Measurements from ENCODE around the gene OR2T29.
"Not testable (repeated sequence)": the region's sequence is repeated elsewhere in the genome, so short reads cannot be mapped to it uniquely, and the experiment has no call there.

OR2T29 gene, protein sequence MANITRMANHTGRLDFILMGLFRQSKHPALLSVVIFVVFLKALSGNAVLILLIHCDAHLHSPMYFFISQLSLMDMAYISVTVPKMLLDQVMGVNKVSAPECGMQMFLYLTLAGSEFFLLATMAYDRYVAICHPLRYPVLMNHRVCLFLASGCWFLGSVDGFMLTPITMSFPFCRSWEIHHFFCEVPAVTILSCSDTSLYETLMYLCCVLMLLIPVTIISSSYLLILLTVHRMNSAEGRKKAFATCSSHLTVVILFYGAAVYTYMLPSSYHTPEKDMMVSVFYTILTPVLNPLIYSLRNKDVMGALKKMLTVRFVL

GRCh38 chr1:248562672-248563071 lies at the start of gene OR2T29:
TSS of gene OR2T29 (minus strand) at chr1:248562772. CDS start at chr1:248559491, 3,281 bp downstream.
- not testable (repeated sequence) for FAIRE-seq

GRCh38 chr1:248611883-248612414 lies 49.4 kb upstream of the OR2T29 start:
- FAIRE-seq: no peak

DNA sequence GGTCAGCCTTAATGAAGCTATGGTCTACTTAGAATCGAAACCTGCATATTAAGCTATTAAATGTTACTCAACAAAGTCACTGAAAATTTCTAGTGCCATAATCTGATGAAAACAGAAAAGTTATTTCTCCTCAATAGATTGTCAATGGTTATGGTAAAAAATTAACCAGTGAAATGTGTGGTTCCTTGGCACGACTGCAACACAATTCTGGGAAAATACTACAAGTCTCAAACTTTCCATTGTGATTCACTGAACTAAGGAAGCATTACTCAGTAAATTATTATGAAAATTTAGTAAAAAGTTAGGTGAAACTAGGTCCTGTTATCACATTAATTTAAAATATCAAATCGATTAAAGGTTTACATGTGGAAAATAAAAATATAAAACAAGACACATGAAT lies 47.7 kb upstream of the OR2T29 start:
- no peak for FAIRE-seq

GRCh38 chr1:248599396-248599795 lies 36.8 kb upstream of the OR2T29 start:
- FAIRE-seq: no peak

DNA sequence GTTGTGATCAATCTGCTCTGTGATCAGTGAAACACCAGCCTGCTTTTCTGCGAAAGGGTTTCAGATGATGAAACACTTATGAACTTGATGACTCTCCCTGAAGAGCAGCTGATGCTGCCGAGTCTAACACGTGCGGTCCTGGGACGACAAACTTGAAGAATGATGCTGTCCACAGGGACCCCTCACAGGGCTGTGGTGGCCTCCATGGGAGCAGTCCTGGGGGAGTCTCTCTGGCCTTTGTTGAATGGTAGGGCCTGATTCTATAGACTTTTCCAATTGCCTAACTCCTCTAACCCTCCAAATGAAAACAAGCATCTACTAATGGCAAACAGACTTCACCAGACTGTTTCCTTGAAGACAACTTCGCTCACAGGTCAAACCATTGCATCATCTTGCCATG lies 35.0 kb upstream of the OR2T29 start, which contains the start of gene OR2T10:
Gene OR2T10, minus strand, starts transcription at position 112 of the 400 bp plus-strand sequence. CDS start 3,932 bp downstream, outside the sequence.
- no peak for FAIRE-seq

GRCh38 chr1:248596615-248597014 lies 34.0 kb upstream of the OR2T29 start:
- no peak for FAIRE-seq

DNA sequence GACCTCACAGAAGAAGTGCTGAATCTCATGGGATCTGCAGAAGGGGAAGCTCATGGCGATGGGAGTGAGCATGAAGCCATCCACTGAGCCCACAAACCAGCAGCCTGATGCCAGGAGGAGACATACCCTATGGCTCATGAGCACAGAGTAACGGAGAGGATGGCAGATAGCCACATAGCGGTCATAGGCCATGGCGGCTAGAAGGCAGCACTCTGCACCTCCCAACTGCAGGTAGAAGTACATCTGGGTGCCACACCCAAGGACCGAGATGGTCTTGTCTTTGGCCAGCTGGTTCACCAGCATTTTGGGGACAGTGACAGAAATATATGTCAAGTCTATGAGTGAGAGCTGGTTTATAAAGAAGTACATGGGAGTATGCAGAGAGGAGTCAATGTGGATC lies 30.7 kb upstream of the OR2T29 start:
- no peak for FAIRE-seq

DNA sequence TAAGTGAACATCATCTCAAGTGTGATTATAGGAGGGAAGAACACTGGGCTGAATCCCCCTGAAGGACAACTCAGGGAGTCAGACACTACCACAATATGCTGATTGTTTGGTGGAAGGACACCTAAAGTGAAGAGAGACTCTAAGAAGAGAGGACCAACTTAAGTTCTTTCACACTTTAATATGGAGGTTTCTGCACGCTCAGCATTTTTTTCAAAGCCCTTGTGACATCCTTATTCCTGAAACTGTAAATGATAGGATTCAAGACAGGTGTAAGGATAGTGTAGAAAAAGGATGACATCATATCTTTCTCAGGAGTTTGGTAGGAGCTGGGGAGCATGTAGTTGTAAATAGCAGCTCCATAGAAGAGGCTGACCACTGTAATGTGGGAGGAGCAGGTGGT lies 30.1 kb upstream of the OR2T29 start:
- no peak for FAIRE-seq

GRCh38 chr1:248590055-248590454 lies 27.5 kb upstream of the OR2T29 start:
- no peak for FAIRE-seq

DNA sequence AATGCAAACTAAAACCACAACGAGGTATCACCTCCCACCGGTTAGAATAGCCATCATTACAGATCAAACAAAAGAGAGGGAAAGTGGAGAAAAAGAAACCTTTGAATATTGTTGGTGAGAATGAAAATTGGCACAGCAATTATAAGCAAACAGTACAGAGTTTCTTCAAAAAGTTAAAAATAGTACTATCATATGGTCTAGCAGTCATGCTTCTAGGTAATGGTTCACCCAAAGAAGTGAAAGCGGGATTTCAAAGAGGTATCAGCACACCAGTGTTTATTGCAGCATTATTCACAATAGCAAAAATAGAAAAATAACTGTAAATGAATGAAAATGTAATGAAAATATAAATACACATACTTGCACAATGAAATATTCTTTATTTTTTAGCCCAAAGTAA lies 26.8 kb upstream of the OR2T29 start:
- no peak for FAIRE-seq

DNA sequence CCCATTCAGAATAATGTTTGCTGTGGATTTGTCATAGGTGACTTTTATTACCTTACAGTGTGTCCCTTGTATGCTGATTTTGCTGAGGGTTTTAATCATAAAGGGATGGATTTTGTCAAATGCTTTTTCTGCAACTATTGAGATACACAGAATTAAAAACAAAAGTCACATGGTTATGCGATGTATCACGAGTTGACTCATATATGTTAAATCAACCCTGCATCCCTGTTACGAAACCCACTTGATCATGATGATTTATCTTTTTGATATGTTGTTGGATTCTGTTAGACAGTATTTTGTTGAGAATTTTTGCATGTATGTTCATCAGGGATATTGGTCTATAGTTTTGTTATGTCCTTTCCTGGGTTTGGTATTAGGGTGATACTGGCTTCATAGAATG lies 22.7 kb upstream of the OR2T29 start:
- no peak for FAIRE-seq

DNA sequence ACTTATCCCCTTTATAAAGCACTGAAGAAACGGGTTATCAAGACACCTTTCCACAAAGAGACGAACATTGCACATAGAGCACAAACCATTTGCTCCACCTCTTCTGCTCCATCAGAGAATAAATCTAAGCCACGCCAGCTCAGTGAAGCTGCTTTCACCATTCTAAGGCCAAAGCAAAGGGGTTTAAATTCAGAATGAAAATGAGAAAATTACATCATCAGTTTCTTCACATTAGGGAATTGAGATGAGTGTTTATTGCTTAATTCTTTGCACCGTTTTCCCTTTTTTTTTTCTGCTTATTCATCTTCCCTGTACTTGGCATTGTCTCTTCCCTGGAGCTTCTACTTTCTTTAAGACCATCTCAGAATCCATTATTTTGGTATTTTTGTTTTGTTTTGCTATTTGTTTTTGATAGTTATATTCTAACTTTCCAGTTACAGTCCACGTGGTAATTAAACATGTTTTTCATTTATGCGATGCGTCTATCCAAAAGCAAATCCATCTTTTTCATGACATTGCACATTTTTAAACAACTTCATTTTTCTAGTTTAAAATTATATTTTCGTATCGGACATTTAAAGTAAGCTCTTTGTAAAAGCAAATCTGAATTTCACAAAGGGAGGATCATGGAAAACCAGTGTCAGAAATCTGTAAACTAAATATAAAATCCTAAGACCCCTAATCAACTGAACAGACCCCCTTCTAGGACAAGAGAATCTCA lies 13.8 kb upstream of the OR2T29 start:
- FAIRE-seq: no peak

- FAIRE-seq: not testable (repeated sequence)
Measured at GRCh38 chr1:248574657-248575056, 12.1 kb upstream of the OR2T29 start, which contains the start of gene OR2T34. TSS of gene OR2T34 (minus strand) at chr1:248574757. CDS start at chr1:248574757, 0 bp downstream.

DNA sequence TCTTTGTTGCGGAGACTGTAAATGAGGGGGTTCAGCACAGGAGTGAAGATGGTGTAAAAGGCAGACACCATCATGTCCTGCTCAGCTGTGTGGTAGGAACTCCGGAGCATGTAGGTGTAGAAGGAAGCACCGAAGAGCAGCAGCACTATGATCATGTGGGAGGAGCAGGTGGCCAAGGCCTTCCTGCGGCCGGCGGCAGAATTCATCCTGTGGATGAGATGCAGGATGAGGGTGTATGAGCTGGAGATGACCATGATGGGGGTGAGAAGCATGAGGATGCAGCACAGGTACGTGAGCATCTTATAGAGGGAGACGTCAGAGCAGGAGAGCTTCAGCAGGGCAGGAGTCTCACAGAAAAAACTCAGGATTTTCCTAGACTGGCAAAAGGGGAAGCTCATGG lies 11.3 kb upstream of the OR2T29 start:
- not testable (repeated sequence) for FAIRE-seq

DNA sequence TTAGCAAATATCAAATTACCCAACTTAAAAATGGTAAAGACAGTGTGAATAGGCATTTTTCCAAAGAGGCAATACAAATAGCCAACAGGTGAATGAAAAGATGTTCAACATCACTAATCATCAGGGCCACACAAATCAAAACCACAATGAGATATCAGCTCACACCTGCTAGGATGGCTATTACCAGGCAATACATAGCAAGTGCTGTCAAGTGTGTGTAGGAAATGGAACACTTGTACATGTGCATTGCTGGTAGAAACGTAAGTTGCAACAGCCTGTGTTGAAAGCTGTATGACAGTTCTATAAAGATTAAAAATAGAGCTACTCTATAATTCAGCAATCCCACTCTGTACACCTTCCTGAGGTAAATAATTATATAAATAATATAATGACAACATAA lies 9.5 kb upstream of the OR2T29 start:
- FAIRE-seq: not testable (repeated sequence)

DNA sequence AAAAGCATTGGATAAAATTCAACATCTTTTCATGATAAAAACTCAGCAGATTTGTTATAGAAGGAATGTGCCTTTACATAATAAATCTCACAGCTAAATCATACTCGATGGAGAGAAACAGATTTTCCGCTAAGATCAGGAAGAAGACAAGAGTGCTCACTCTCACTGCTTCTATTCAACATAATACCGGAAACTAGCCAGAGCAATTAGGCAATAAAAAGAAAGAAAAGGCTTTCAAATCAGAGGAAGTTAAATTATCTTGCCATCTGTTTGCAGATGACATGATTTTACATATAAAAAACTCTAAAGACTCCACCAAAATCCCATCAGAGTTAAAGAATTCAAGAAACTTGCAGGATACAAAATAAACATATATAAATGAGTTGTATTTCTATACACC lies 8.2 kb upstream of the OR2T29 start:
- FAIRE-seq: not testable (repeated sequence)

- FAIRE-seq: peak; percentile 24
Measured at GRCh38 chr1:248569049-248569448, 6.5 kb upstream of the OR2T29 start.

DNA sequence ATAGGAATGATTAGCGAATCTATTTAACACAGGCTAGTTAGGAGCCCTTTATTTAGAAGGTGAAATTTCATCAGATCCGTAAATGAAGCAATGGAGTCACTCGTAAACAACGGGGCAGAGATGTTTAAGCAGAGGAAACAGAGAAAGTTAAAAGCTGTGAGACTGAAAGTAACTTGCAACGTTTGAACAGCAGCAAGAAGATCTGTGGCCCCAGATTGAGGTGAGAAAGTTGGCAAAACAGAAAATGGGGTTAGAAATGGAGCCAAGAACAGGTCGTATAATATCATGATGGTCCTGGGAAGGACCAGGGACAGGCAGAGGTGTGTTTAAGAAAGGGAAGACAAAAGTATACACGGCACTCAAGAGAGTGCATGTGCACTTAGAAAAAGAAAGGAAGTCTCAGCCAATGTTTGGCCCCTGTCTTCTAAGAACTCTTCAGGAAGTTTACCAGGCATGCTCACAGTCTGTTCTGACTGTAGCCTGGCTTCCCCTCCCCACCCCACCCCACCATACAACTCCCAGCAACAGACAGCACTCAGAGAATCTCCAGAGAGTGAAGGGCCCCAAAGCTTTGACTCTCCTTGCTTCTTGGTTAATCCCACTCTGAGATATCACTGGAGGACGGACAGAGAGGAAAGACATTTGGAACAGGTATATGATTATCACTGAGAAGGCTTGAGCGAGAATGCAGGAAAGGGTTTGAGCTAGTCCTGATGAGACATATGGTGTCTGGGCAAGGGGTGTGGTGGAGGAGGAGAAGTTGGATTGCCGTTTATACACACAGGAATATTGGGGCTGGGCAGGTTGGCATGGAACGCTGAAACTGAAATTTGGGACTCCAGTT lies 3.2 kb upstream of the OR2T29 start:
- not testable (repeated sequence) for FAIRE-seq

DNA sequence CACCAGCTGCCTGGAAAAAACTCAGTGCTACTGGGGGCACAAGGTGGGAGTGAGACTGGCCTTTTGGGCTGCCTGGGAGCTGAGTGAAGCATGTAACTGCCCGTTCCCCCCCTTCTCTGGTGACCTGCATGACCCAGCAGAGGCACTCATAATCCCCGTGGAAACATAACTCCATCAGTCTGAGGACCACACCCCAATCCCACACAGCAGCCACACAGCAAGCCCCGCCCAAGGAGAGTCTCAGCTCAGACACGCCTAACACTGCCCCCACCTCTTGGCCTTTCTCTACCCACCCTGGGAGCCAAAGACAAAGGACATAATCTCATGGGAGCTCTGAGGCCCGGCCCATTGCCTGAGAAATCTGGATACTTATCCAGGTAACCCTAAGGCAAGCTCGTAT lies 11.5 kb downstream of the OR2T29 start:
- not testable (repeated sequence) for FAIRE-seq

DNA sequence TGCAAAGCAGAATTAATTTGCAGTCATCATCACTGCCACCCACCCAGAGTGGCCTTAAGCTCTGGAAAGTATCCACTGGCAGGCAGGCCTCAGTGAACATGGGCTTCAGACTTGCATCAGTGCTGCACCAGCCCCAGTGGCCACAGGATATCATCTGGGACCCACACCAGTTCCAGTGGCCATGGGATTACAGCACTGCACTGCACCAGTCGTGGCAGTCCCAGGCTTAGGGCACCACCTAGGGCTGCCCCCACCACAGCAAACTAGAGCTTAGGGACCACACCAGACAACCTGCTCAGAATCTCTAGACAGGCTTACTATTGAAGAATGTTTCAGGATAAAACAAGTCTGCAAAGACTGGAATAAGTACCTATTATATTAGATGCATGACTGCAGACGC lies 15.2 kb downstream of the OR2T29 start:
- not testable (repeated sequence) for FAIRE-seq

DNA sequence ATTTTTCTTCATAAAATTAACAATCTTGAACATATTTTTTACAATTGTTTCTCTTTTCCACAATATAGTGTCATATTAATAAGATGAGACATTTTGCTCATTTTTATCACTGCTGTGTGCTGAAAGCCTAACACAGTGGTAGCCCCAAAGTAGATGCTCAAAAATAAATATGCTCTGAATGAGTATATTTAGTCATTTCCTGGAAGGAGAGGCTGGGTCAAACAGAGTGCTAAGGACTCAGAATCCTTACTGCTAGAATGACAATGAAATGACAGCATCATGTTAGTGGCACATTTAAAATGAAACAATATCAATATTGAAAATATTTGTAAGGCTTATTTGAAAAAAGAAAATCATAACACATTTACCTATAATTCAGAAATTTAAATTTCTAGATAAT lies 25.1 kb downstream of the OR2T29 start:
- FAIRE-seq: not testable (repeated sequence)

DNA sequence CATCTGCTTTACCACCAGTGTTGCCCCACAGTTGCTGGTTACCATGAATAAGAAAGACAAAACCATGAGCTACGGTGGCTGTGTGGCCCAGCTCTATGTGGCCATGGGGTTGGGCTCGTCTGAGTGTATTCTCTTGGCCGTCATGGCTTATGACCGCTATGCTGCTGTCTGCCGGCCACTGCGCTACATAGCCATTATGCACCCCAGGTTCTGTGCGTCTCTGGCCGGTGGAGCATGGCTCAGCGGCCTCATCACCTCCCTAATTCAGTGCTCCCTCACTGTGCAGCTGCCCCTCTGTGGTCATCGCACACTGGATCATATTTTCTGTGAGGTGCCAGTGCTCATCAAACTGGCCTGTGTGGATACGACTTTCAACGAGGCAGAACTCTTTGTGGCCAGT lies 40.7 kb downstream of the OR2T29 start:
- FAIRE-seq: no peak

DNA sequence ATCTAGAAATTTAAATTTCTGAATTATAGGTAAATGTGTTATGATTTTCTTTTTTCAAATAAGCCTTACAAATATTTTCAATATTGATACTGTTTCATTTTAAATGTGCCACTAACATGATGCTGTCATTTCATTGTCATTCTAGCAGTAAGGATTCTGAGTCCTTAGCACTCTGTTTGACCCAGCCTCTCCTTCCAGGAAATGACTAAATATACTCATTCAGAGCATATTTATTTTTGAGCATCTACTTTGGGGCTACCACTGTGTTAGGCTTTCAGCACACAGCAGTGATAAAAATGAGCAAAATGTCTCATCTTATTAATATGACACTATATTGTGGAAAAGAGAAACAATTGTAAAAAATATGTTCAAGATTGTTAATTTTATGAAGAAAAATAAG lies 52.4 kb downstream of the OR2T29 start:
- not testable (repeated sequence) for FAIRE-seq

Data from islet of Langerhans (tissue), 1 donor.